Spleen (tissue), 11 donors: ENCODE results near the gene CDC42EP5. TPM values are rescaled to one million over a fixed set of nuclear protein-coding genes. Genes with fewer than 3 reads are reported as not detected.
A peak's percentile ranks its signal among the peaks of the same experiment; 100 is the strongest.

Source experiments
- DNase-seq: peaks from one replicate; pipeline ENCODE4 v3.0.0-alpha.2; 2020
- H3K27ac ChIP-seq, 8 donors: fragments of 200-600 bp; sonication (generic) in 7 of 8; 1 replicate in 4 of 8; 2 replicates in 4 of 8; pipeline versions ENCODE4 v1.5.0 to v1.8.0; 2016 to 2021; ENCODE audit warnings: inconsistent platforms in 4 of 8, mild to moderate bottlenecking in 4 of 8, moderate library complexity in 1 of 8
- H3K27me3 ChIP-seq, 7 donors: fragments of 200-600 bp; sonication (generic) in 6 of 7; replicated peaks in 1 of 7; 1 replicate in 4 of 7; 2 replicates in 3 of 7; pipeline versions ENCODE4 v1.5.0 to v1.8.0; 2016 to 2021; ENCODE audit warnings: inconsistent platforms in 3 of 7, mild to moderate bottlenecking in 1 of 7
- H3K36me3 ChIP-seq, 6 donors: fragments of 200-600 bp; sonication (generic) in 5 of 6; 1 replicate in 4 of 6; 2 replicates in 2 of 6; pipeline versions ENCODE4 v1.5.0 to v1.8.0; 2016 to 2021; ENCODE audit warnings: inconsistent platforms in 2 of 6
- H3K4me1 ChIP-seq, 6 donors: fragments of 200-600 bp; sonication (generic) in 5 of 6; 1 replicate in 3 of 6; 2 replicates in 3 of 6; pipeline versions ENCODE4 v1.5.0 to v1.8.0; 2016 to 2021; ENCODE audit warnings: inconsistent platforms in 3 of 6
- H3K4me3 ChIP-seq, 8 donors: fragments of 200-600 bp; sonication (generic) in 7 of 8; 1 replicate in 4 of 8; 2 replicates in 4 of 8; pipeline versions ENCODE4 v1.5.0 to v1.8.0; 2016 to 2021; ENCODE audit warnings: inconsistent platforms in 4 of 8, mild to moderate bottlenecking in 4 of 8, moderate library complexity in 2 of 8
- H3K9me3 ChIP-seq, 8 donors: fragments of 200-600 bp; sonication (generic) in 7 of 8; 1 replicate in 4 of 8; 2 replicates in 4 of 8; pipeline versions ENCODE4 v1.5.0 to v1.8.0; 2016 to 2021; ENCODE audit warnings: inconsistent platforms in 4 of 8
- CTCF ChIP-seq, 11 experiments: fragments of 200-600 bp in 7 of 11; fragments of 450-650 bp in 4 of 11; sonication (generic) in 4 of 11; IDR thresholded peaks in 8 of 11; conservative IDR thresholded peaks in 3 of 11; 1 replicate in 7 of 11; 2 replicates in 4 of 11; pipeline versions ENCODE4 v1.4.0 to v1.8.0; 2016 to 2021; ENCODE audit warnings: antibody characterized with exemption in 11 of 11, inconsistent platforms in 4 of 11, mild to moderate bottlenecking in 1 of 11
- POLR2A ChIP-seq, 3 donors: fragments of 450-650 bp; IDR thresholded peaks; one replicate each; pipeline ENCODE4 v1.5.1; 2017; ENCODE audit warnings: antibody characterized with exemption in 3 of 3, mild to moderate bottlenecking in 1 of 3
- POLR2AphosphoS5 ChIP-seq, 3 donors: sonication (generic); formaldehyde crosslinking; IDR thresholded peaks; one replicate each; pipeline ENCODE4 v1.5.1; 2017; ENCODE audit warnings: antibody characterized with exemption in 3 of 3
- WGBS, 5 donors: extraction: QIAGEN DNeasy Blood & Tissue Kit in 3 of 5; methylation state at CpG; one replicate each; pipeline versions ENCODE4 v1.1.5 to v1.1.7; 2013 to 2018; 5-methylcytosine and 5-hydroxymethylcytosine counted together
- intact Hi-C: fragments of 100-400 bp; cut with DNase I; formaldehyde crosslinking; loops from one replicate; pipeline ENCODE4 v1.15.0; 2023; ENCODE audit warnings: low total_unique reads
- polyA plus RNA-seq, 3 donors: library from polyadenylated mRNA; stranded (reverse); fragments of 200-250 nt; gene quantifications; one replicate each; pipeline ENCODE4 v1.2.1, GENCODE V29; 2013
- total RNA-seq, 7 donors: library from RNA; depleted of rRNA in 3 of 7; stranded (reverse); fragments of >200 nt in 3 of 7; fragmentation: NEBNext Ultra II Directional in 4 of 7; extraction: Animal tissue kit (Norgen Biotek cat#: 25700) in 4 of 7; gene quantifications; one replicate each; pipeline versions ENCODE4 v1.1.0 to v1.2.1, GENCODE V29; 2016 to 2021
- donor health status: healthy with polysubstance abuse.
- donor health status: DM: no; HTN: no; CAD: no; lungs with moderate emphysema.
- donor health status: DM: no; HTN: no; CAD: no.
- donor health status: Bipolar disorder and iron deficiency.
- donor health status: healthy.
- donor health status: DM: no; HTN: no; CAD: no.
- donor health status: DM: yes; HTN: yes; CAD: no.

Gene CDC42EP5
- total and polyA plus RNA-seq, 10 donors = 6.6 to 16.1 (median 13.1) TPM

GRCh38 chr19:54436031-54436523 lies 37.0 kb downstream of the CDC42EP5 start:
- peaks cover 0 to 33% (median 3%) of the 10 kb centered on the region in 6 donors for H3K36me3 ChIP-seq
- H3K27ac ChIP-seq = no peak overlapping the region
- DNase-seq = no peak
- no peaks in the 10 kb centered on the region for H3K9me3 ChIP-seq
- intact Hi-C loops = no loop called here
- no peak overlapping the region for H3K4me3 ChIP-seq
- WGBS, 5 donors = 67 to 87% (median 79%) methylated on average over 14 to 15 of the region's 15 CpGs
- peak in 2 of 3 donors; percentile 23 to 47 for TF ChIP-seq POLR2AphosphoS5 (IDR thresholded peaks at IDR 0.05)
- no peak for TF ChIP-seq POLR2A (IDR thresholded peaks at IDR 0.05)
- peaks cover 0 to 10% (median 0%) of the 10 kb centered on the region in 7 donors for H3K27me3 ChIP-seq
- H3K4me1 ChIP-seq = peaks cover 0 to 34% (median 17%) of the 10 kb centered on the region in 6 donors

GRCh38 chr19:54435551-54436016 lies 37.5 kb downstream of the CDC42EP5 start:
- Histone ChIP-seq H3K4me1 (peaks cover 0 to 39% (median 21%) of the 10 kb centered on the region in 6 donors), H3K9me3 (no peaks in the 10 kb centered on the region), H3K36me3 (peaks cover 0 to 28% (median under 1%) of the 10 kb centered on the region in 6 donors), H3K4me3 (no peak overlapping the region), H3K27me3 (peaks cover 0 to 15% (median 0%) of the 10 kb centered on the region in 7 donors), H3K27ac (no peak overlapping the region)
- intact Hi-C loops = no loop called here
- DNase-seq = no peak
- 52 to 83% (median 66%) methylated on average over 15 to 16 of the region's 16 CpGs for WGBS, 5 donors
- TF ChIP-seq POLR2AphosphoS5 (IDR thresholded peaks at IDR 0.05) (peak in 1 of 3 donors; percentile 37), CTCF (IDR thresholded peaks at IDR 0.05 in 8 of 11, conservative IDR thresholded peaks at IDR 0.05 in 3 of 11) (no peak)

- H3K9me3 ChIP-seq = no peaks in the 10 kb centered on the region
- intact Hi-C loops = no loop called here
- no peak overlapping the region for H3K27ac ChIP-seq
- no peak for DNase-seq
- TF ChIP-seq CTCF (IDR thresholded peaks at IDR 0.05 in 8 of 11, conservative IDR thresholded peaks at IDR 0.05 in 3 of 11) (no peak), POLR2A (IDR thresholded peaks at IDR 0.05) (no peak), POLR2AphosphoS5 (IDR thresholded peaks at IDR 0.05) (peak in 2 of 3 donors; percentile 4 to 7)
- H3K4me3 ChIP-seq = no peak overlapping the region
- peaks cover 0 to 46% (median 28%) of the 10 kb centered on the region in 6 donors for H3K4me1 ChIP-seq
- peaks cover 0 to 22% (median 5%) of the 10 kb centered on the region in 7 donors for H3K27me3 ChIP-seq
- H3K36me3 ChIP-seq = peaks cover 0 to 22% (median 0%) of the 10 kb centered on the region in 6 donors
- WGBS, 5 donors = 36 to 68% (median 50%) methylated on average over 8 to 11 of the region's 11 CpGs
Observed at GRCh38 chr19:54434873-54435214, 38.3 kb downstream of the CDC42EP5 start.

DNA sequence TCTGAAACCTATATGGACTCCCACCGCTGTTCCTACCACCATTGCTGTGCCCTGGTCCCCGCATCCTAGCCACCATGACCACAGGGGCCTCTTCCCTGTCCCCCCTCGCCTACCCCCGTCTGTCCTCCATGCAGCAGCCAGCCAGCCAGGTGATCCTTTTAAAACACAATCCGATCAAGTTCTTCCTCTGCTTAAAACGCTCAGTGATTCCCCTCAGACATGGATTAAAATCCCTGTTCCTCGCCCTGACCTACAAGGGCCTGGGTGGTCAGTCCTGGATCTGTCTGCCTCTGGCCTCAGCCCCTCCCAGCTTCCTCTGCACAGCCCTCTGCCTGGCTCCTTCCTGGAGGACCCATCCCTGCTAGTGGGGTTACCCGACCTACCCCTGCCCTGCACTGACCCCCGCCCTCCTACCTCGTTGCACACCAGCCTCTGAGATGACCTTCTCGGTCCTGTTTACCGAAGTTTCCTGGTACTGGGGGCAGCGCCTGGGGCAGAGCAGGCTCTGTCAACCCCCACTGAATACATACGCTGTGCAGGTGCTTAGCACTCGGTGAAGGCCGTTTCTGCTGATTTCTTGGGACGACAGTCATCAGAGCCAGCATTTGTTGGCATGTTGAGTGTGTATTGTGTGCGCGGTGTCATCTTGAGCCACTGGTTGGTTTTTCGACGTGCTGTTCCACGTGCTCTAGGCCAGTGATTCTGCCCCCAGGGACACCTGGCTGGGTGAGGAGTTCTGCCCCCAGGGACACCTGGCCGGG lies 38.8 kb downstream of the CDC42EP5 start:
- H3K27ac ChIP-seq = no peak overlapping the region
- H3K9me3 ChIP-seq = no peaks in the 10 kb centered on the region
- DNase-seq = no peak
- TF ChIP-seq POLR2A (IDR thresholded peaks at IDR 0.05) (no peak), CTCF (IDR thresholded peaks at IDR 0.05 in 8 of 11, conservative IDR thresholded peaks at IDR 0.05 in 3 of 11) (no peak), POLR2AphosphoS5 (IDR thresholded peaks at IDR 0.05) (peak in 2 of 3 donors; percentile 34 to 42)
- peaks cover 0 to 45% (median 27%) of the 10 kb centered on the region in 6 donors for H3K4me1 ChIP-seq
- peaks cover 0 to 28% (median 9%) of the 10 kb centered on the region in 7 donors for H3K27me3 ChIP-seq
- 60 to 89% (median 69%) methylated on average over 20 to 23 of the region's 23 CpGs for WGBS, 5 donors
- H3K36me3 ChIP-seq = peaks cover 0 to 22% (median 0%) of the 10 kb centered on the region in 6 donors
- intact Hi-C loops = no loop called here
- H3K4me3 ChIP-seq = no peak overlapping the region
